ENCODE data around the gene LIMCH1.
A peak's percentile ranks its signal among the peaks of the same experiment; 100 is the strongest.

LIMCH1 gene

GRCh38 chr4:41541687-41542094 is 3.7 kb downstream of the LIMCH1 start:
- Mint-ChIP-seq H3K4me3 (peak overlapping the region; percentile 3), H3K9me3 (no peaks in the 10 kb centered on the region), H3K36me3 (ENCODE audit: low read depth) (no peaks in the 10 kb centered on the region), H3K27me3 (ENCODE audit: low read depth, poor library complexity) (no peaks in the 10 kb centered on the region), H3K4me1 (peaks cover 57% of the 10 kb centered on the region), H3K27ac (peak overlapping the region; percentile 62)
- no peak for DNase-seq
- no peak for TF ChIP-seq CTCF (IDR thresholded peaks at IDR 0.05)

GRCh38 chr4:41542526-41543275 is 4.7 kb downstream of the LIMCH1 start:
- H3K9me3 Mint-ChIP-seq, result no peaks in the 10 kb centered on the region
- no peak overlapping the region for H3K4me3 Mint-ChIP-seq
- no peaks in the 10 kb centered on the region for H3K27me3 Mint-ChIP-seq (ENCODE audit: low read depth, poor library complexity)
- no peak overlapping the region for H3K27ac Mint-ChIP-seq
- no peak for TF ChIP-seq CTCF (IDR thresholded peaks at IDR 0.05)
- no peak for DNase-seq
- no peaks in the 10 kb centered on the region for H3K36me3 Mint-ChIP-seq (ENCODE audit: low read depth)
- H3K4me1 Mint-ChIP-seq, result peaks cover 57% of the 10 kb centered on the region

GRCh38 chr4:41545238-41545637 is 7.3 kb downstream of the LIMCH1 start:
- H3K27ac Mint-ChIP-seq, result no peak overlapping the region

GRCh38 chr4:41546638-41547037 is 8.7 kb downstream of the LIMCH1 start:
- no peak for TF ChIP-seq CTCF (IDR thresholded peaks at IDR 0.05)
- peaks cover under 1% of the 10 kb centered on the region for H3K27me3 Mint-ChIP-seq (ENCODE audit: low read depth, poor library complexity)
- H3K9me3 Mint-ChIP-seq, result peaks cover under 1% of the 10 kb centered on the region
- H3K4me3 Mint-ChIP-seq, result no peak overlapping the region
- H3K27ac Mint-ChIP-seq, result no peak overlapping the region
- no peak for DNase-seq
- H3K4me1 Mint-ChIP-seq, result peaks cover 23% of the 10 kb centered on the region
- H3K36me3 Mint-ChIP-seq (ENCODE audit: low read depth), result peaks cover 6% of the 10 kb centered on the region

More at GRCh38 chr4:41545238-41545637, 7.3 kb downstream of the LIMCH1 start:
- no peaks in the 10 kb centered on the region for H3K9me3 Mint-ChIP-seq
- no peak for TF ChIP-seq CTCF (IDR thresholded peaks at IDR 0.05)
- no peaks in the 10 kb centered on the region for H3K27me3 Mint-ChIP-seq (ENCODE audit: low read depth, poor library complexity)
- peaks cover 35% of the 10 kb centered on the region for H3K4me1 Mint-ChIP-seq
- no peak overlapping the region for H3K4me3 Mint-ChIP-seq
- no peak for DNase-seq
- peaks cover under 1% of the 10 kb centered on the region for H3K36me3 Mint-ChIP-seq (ENCODE audit: low read depth)

- H3K36me3 Mint-ChIP-seq (ENCODE audit: low read depth), result peaks cover 15% of the 10 kb centered on the region
- no peak overlapping the region for H3K4me3 Mint-ChIP-seq
- no peak overlapping the region for H3K27ac Mint-ChIP-seq
- peaks cover 12% of the 10 kb centered on the region for H3K4me1 Mint-ChIP-seq
- TF ChIP-seq CTCF (IDR thresholded peaks at IDR 0.05), result no peak
- H3K9me3 Mint-ChIP-seq, result peaks cover 5% of the 10 kb centered on the region
- H3K27me3 Mint-ChIP-seq (ENCODE audit: low read depth, poor library complexity), result peaks cover 3% of the 10 kb centered on the region
- no peak for DNase-seq
Observed at GRCh38 chr4:41548305-41548880, 10.4 kb downstream of the LIMCH1 start.

- Mint-ChIP-seq H3K27ac (peak overlapping the region; percentile 49), H3K36me3 (ENCODE audit: low read depth) (peaks cover 15% of the 10 kb centered on the region), H3K9me3 (peaks cover 5% of the 10 kb centered on the region), H3K27me3 (ENCODE audit: low read depth, poor library complexity) (peaks cover 3% of the 10 kb centered on the region), H3K4me3 (no peak overlapping the region), H3K4me1 (peaks cover 10% of the 10 kb centered on the region)
- DNase-seq, result no peak
- TF ChIP-seq CTCF (IDR thresholded peaks at IDR 0.05), result no peak
Observed at GRCh38 chr4:41549478-41549877, 11.5 kb downstream of the LIMCH1 start.
